Measurements from ENCODE around the gene RNF220. TPM values are rescaled to one million over a fixed set of nuclear protein-coding genes. Genes with fewer than 3 reads are reported as not detected.

Gene RNF220
- total and polyA plus RNA-seq, 2 of the 13 experiments (the other 11 are each of a cell fraction or from before 2014, with no cell fraction given): 48.2 to 72.1 TPM

GRCh38 chr1:44594871-44595735 lies 190.0 kb downstream of the RNF220 start (continued):
- no peak for TF ChIP-seq PHF8 (CRISPR knock-in tag; IDR thresholded peaks at IDR 0.05)
- TF ChIP-seq PATZ1 (CRISPR knock-in tag; IDR thresholded peaks at IDR 0.05): peak; percentile 81
- peak; percentile 59 for TF ChIP-seq NR2C2 (CRISPR knock-in tag; IDR thresholded peaks at IDR 0.05; ENCODE audit: borderline replicate concordance)
- peak; percentile 50; the same call in 1 of the 2 replicates for TF ChIP-seq HNF4A (CRISPR knock-in tag; IDR thresholded peaks at IDR 0.05)
- peak; percentile 34; the same call in 1 of the 2 replicates for TF ChIP-seq MYC (CRISPR knock-in tag; IDR thresholded peaks at IDR 0.05; ENCODE audit: borderline replicate concordance)
- no peak for TF ChIP-seq ZNF597 (CRISPR knock-in tag; IDR thresholded peaks at IDR 0.05)
- TF ChIP-seq ZNF296 (CRISPR knock-in tag; conservative IDR thresholded peaks at IDR 0.05): no peak
- TF ChIP-seq IKZF4 (CRISPR knock-in tag; IDR thresholded peaks at IDR 0.05; ENCODE audit: borderline replicate concordance, low read depth, not compliant biosample characterization): no peak
- TF ChIP-seq ZNF484 (CRISPR knock-in tag; IDR thresholded peaks at IDR 0.05; ENCODE audit: borderline replicate concordance, low read depth): no peak
- TF ChIP-seq KDM2A (CRISPR knock-in tag; IDR thresholded peaks at IDR 0.05; ENCODE audit: borderline replicate concordance, low read depth): peak; percentile 59; the same call in 1 of the 2 replicates
- TF ChIP-seq STAG1 (CRISPR knock-in tag; IDR thresholded peaks at IDR 0.05): peak; percentile 95
- TF ChIP-seq ZSCAN25 (CRISPR knock-in tag; IDR thresholded peaks at IDR 0.05): 0 out of 2 replicates have a peak, but pooled peaks have one; percentile 69
- peak; percentile 68 for TF ChIP-seq HNF1B (CRISPR knock-in tag; IDR thresholded peaks at IDR 0.05)
- TF ChIP-seq PPARG (CRISPR knock-in tag; conservative IDR thresholded peaks at IDR 0.05): 0 out of 2 replicates have a peak, but pooled peaks have one; percentile 24
- TF ChIP-seq GABPB1 (CRISPR knock-in tag; IDR thresholded peaks at IDR 0.05): peak; percentile 41; the same call in 1 of the 2 replicates
- TF ChIP-seq PITX1 (CRISPR knock-in tag; IDR thresholded peaks at IDR 0.05): peak; percentile 52; the same call in 1 of the 2 replicates
- TF ChIP-seq ZNF552 (CRISPR knock-in tag; IDR thresholded peaks at IDR 0.05; ENCODE audit: borderline replicate concordance): no peak
- TF ChIP-seq PTBP1 (IDR thresholded peaks at IDR 0.05; ENCODE audit: low read depth, low read length, poor library complexity, severe bottlenecking): peak; percentile 46
- 0 out of 2 replicates have a peak, but pooled peaks have one; percentile 34 for TF ChIP-seq RXRA (CRISPR knock-in tag; IDR thresholded peaks at IDR 0.05)
- 0 out of 2 replicates have a peak, but pooled peaks have one; percentile 49 for TF ChIP-seq ZNF770 (CRISPR knock-in tag; IDR thresholded peaks at IDR 0.05)
- TF ChIP-seq ZNF782 (CRISPR knock-in tag; IDR thresholded peaks at IDR 0.05; ENCODE audit: borderline replicate concordance): peak; percentile 42; the same call in 1 of the 2 replicates
- peak; percentile 40; the same call in 1 of the 2 replicates for TF ChIP-seq RXRB (CRISPR knock-in tag; IDR thresholded peaks at IDR 0.05; ENCODE audit: borderline replicate concordance)
